ENCODE measurements around the gene ATP11A.

ATP11A gene

GRCh38 chr13:112720251-112720650, 30.4 kb downstream of the ATP11A start:
- Histone ChIP-seq H2AFZ (ENCODE audit: low read depth, low read length) (no peak overlapping the region), H3K4me2 (ENCODE audit: low read length) (no peak overlapping the region), H3K27me3 (ENCODE audit: low read depth, low read length) (no peaks in the 10 kb centered on the region), H3K9ac (ENCODE audit: low read length) (no peak overlapping the region), H3K4me1 (ENCODE audit: low read length) (no peaks in the 10 kb centered on the region), H4K20me1 (ENCODE audit: insufficient read depth, low read length) (peaks cover 59% of the 10 kb centered on the region), H3K9me3 (ENCODE audit: insufficient read depth, low read length) (no peaks in the 10 kb centered on the region), H3K27ac (ENCODE audit: low read length) (no peak overlapping the region), H3K79me2 (ENCODE audit: low read length) (peaks cover 47% of the 10 kb centered on the region), H3K36me3 (replicated peaks; ENCODE audit: low read depth, low read length) (no peaks in the 10 kb centered on the region), H3K4me3 (ENCODE audit: low read length) (no peak overlapping the region)
- no peak for TF ChIP-seq EZH2phosphoT487 (IDR thresholded peaks at IDR 0.05; ENCODE audit: low read depth)
- TF ChIP-seq CTCF (IDR thresholded peaks at IDR 0.05; ENCODE audit: low read depth, low read length): no peak

GRCh38 chr13:112720814-112721197, 31.0 kb downstream of the ATP11A start:
- Histone ChIP-seq H3K27ac (ENCODE audit: low read length) (no peak overlapping the region), H3K4me2 (ENCODE audit: low read length) (no peak overlapping the region)

GRCh38 chr13:112721198-112722104, 31.6 kb downstream of the ATP11A start:
- H4K20me1 ChIP-seq (ENCODE audit: insufficient read depth, low read length): peaks cover 60% of the 10 kb centered on the region
- peaks cover 45% of the 10 kb centered on the region for H3K79me2 ChIP-seq (ENCODE audit: low read length)
- no peaks in the 10 kb centered on the region for H3K4me1 ChIP-seq (ENCODE audit: low read length)
- TF ChIP-seq CTCF (IDR thresholded peaks at IDR 0.05; ENCODE audit: low read depth, low read length) (no peak), EZH2phosphoT487 (IDR thresholded peaks at IDR 0.05; ENCODE audit: low read depth) (no peak)
- no peaks in the 10 kb centered on the region for H3K9me3 ChIP-seq (ENCODE audit: insufficient read depth, low read length)
- no peaks in the 10 kb centered on the region for H3K36me3 ChIP-seq (replicated peaks; ENCODE audit: low read depth, low read length)
- no peaks in the 10 kb centered on the region for H3K27me3 ChIP-seq (ENCODE audit: low read depth, low read length)
- H3K9ac ChIP-seq (ENCODE audit: low read length): no peak overlapping the region
- no peak overlapping the region for H3K27ac ChIP-seq (ENCODE audit: low read length)
- no peak overlapping the region for H3K4me2 ChIP-seq (ENCODE audit: low read length)
- H3K4me3 ChIP-seq (ENCODE audit: low read length): no peak overlapping the region
- H2AFZ ChIP-seq (ENCODE audit: low read depth, low read length): no peak overlapping the region

More at GRCh38 chr13:112720814-112721197, 31.0 kb downstream of the ATP11A start:
- Histone ChIP-seq H3K36me3 (replicated peaks; ENCODE audit: low read depth, low read length) (no peaks in the 10 kb centered on the region), H2AFZ (ENCODE audit: low read depth, low read length) (no peak overlapping the region), H3K4me1 (ENCODE audit: low read length) (no peaks in the 10 kb centered on the region), H3K9me3 (ENCODE audit: insufficient read depth, low read length) (no peaks in the 10 kb centered on the region), H3K4me3 (ENCODE audit: low read length) (no peak overlapping the region), H4K20me1 (ENCODE audit: insufficient read depth, low read length) (peaks cover 60% of the 10 kb centered on the region), H3K79me2 (ENCODE audit: low read length) (peaks cover 48% of the 10 kb centered on the region), H3K27me3 (ENCODE audit: low read depth, low read length) (no peaks in the 10 kb centered on the region), H3K9ac (ENCODE audit: low read length) (no peak overlapping the region)
- no peak for TF ChIP-seq CTCF (IDR thresholded peaks at IDR 0.05; ENCODE audit: low read depth, low read length)
- no peak for TF ChIP-seq EZH2phosphoT487 (IDR thresholded peaks at IDR 0.05; ENCODE audit: low read depth)

- Histone ChIP-seq H3K27ac (ENCODE audit: low read length) (no peak overlapping the region), H3K79me2 (ENCODE audit: low read length) (peaks cover 40% of the 10 kb centered on the region), H3K4me3 (ENCODE audit: low read length) (no peak overlapping the region), H3K27me3 (ENCODE audit: low read depth, low read length) (no peaks in the 10 kb centered on the region), H3K4me1 (ENCODE audit: low read length) (no peaks in the 10 kb centered on the region), H4K20me1 (ENCODE audit: insufficient read depth, low read length) (peaks cover 56% of the 10 kb centered on the region), H3K9me3 (ENCODE audit: insufficient read depth, low read length) (no peaks in the 10 kb centered on the region), H2AFZ (ENCODE audit: low read depth, low read length) (no peak overlapping the region), H3K4me2 (ENCODE audit: low read length) (no peak overlapping the region), H3K9ac (ENCODE audit: low read length) (no peak overlapping the region), H3K36me3 (replicated peaks; ENCODE audit: low read depth, low read length) (no peaks in the 10 kb centered on the region)
- TF ChIP-seq EZH2phosphoT487 (IDR thresholded peaks at IDR 0.05; ENCODE audit: low read depth): no peak
- TF ChIP-seq CTCF (IDR thresholded peaks at IDR 0.05; ENCODE audit: low read depth, low read length): no peak
Observed at GRCh38 chr13:112722433-112723263, 32.8 kb downstream of the ATP11A start.
